GM19397 (cell line): ENCODE measurements around the gene DQX1.
A peak's percentile ranks its signal among the peaks of the same experiment; 100 is the strongest.

ENCODE experiments used
- ATAC-seq: cut with Tn5 transposase; IDR thresholded peaks from one replicate; pipeline ENCODE4 v1.9.1; 2021; ENCODE audit warnings: mild to moderate bottlenecking, moderate library complexity; ENCODE audit not compliant: unreplicated experiment

The DQX1 gene

GRCh38 chr2:74512744-74513604, 13.1 kb downstream of the DQX1 start:
- ATAC-seq = no peak

DNA sequence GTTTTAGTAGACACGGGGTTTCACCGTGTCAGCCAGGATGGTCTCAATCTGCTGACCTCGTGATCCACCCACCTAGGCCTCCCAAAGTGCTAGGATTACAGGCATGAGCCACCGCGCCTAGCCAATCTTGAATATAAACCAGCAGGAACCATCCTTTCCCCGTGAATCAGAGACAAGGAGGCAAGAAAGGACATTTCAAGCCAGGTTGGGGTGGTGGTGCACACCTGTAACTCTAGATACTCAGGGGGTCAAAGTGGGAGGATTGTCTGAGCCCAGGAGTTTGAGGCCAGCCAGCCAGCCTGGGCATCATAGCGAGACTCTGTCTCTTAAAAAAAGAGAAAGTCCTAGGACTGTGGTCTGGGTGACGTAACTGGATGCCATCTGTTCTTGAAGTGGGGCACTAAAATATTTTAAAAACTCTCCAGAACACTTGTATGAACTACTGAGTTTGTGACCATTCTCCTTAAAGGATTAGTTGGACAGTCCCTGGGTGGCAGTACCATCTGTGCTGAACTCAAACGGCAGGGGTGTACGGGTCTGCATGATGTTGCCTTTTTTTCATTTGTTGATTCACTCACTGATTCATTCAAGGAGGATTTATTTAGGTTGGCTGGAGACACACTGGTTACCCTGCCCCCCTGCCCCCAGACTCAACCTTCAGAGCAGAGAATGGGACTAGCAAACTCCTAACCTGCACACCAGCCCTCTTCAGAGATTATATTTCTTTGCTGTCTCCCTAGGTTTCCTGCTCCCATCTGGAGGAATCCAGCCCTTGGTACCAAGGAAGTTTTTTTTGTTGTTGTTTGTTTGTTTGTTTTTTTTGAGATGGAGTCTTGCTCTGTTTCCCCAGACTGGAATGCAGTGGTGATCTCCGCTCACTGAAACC, 14.7 kb downstream of the DQX1 start:
- ATAC-seq = no peak

DNA sequence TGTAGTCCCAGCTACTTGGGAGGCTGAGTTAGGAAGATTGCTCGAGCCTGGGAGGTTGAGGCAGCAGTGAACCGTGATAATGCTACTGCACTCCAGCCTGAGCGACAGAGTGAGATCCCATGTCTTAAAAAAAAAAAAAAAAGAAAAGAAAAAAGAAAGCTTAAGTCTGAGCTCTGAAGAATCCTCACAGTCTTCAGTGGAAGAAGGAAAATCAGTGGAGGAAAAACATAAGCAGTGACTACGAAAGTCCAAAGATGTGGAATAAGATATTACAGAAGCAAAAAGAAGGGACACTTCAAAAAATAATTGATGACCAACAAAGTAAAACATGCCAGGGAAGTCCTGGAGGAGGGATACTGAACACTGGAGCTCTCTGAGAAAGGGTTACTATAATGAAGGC, 15.8 kb downstream of the DQX1 start:
- ATAC-seq = no peak

GRCh38 chr2:74507926-74508520, 18.0 kb downstream of the DQX1 start:
- peak; percentile 4 for ATAC-seq

DNA sequence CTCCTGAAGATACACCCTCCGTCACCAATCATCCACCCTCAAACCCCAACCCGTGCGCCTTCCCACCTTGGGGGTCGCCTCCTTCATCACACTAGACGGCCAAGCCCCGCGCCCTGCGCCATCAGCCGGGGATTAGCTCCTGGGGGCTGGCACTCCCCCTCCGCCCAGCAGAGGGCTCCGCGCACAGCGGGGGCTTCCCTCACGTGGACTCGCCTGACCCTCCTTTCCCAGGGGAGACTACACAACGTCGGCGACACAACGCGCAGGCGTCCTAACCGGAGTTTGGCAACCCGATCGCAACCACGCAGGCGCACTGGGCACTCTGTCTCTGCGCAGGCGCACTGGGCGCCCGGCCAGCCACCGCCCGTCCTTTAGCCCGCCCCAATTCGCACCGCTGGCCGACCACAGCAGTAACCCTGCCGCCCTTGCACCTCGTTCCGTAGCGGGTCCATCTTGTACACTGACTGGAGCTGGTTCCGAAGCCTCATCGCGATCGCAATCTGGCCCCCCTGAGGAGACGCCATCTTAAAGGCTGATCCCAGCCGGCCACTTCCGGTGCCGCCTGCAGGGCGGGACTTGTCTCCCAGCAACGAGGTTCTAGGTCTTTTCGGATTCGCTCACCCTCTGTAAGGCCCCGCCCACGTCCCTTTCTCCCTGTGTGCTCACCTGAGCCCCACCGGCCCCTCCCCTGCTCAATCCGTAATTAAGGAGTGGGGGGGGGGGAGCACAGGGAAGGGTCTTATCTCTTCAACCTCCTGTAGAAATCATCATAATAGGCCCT, 18.7 kb downstream of the DQX1 start, which contains the start of gene PCGF1:
TSS of gene PCGF1 (minus strand) at position 551 of the 781 bp plus-strand sequence. CDS start at position 524, 27 bp downstream.
- ATAC-seq = peak; percentile 81

- no peak for ATAC-seq
Observed at GRCh38 chr2:74505448-74506246, 20.4 kb downstream of the DQX1 start.

DNA sequence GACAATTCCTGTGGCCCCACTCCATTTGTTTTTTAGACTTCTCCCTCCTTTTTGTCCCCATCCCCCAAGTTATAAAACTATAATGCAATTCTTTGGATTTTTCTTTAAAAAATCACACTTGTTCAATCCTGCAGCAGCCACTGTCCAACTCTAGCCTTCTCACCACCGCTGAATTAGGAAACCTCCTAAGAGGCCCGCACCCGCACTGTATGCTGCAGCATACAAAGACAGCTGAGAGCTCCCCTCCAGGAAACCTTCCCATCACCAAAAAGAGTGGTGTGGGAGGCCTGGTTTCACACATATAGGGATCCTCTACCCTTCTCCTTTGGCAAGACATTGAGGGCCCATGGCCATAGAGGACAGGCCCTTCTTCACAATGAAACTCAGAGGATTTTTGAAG, 21.4 kb downstream of the DQX1 start:
- no peak for ATAC-seq

- ATAC-seq = no peak
Observed at GRCh38 chr2:74503506-74504475, 22.2 kb downstream of the DQX1 start.

DNA sequence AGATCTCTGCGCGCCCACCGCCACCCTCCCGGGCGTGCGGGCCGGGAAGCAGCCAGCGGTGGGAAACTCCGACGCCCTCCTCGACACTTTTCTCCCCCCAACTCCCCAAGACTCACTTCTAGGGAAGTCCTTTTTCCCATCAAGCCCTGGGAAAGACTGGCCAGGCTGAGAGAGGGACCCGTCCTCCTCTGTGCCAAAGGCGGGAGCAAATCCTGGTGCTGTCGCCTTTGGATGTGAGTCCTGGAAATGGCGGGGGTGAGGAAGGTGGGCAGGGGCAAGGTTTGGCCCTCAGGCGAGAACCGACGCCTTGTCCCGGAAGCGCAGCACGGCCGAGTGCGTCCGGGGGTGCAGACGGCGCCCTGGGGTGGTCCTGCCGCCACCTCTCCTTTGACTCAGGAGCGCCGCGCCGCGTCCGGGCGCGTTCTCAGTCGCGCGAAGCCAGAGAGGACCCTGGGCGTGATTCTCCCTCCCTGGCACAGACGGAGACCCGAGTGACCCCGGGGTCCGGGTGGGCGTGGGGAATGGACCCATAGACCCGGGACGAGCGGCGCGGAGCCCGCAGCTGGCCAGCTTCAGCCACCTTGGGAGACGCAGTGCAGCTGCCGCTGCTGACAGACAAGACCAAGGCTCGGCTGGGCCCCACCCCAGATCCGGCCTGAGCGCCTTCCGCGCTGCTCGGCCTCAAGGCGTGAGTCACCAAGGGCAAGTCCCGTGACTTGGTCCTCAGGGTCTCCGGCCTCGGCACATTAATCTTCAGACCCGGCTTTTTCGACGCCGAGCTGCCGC, 23.1 kb downstream of the DQX1 start:
- peak; percentile 37 for ATAC-seq

DNA sequence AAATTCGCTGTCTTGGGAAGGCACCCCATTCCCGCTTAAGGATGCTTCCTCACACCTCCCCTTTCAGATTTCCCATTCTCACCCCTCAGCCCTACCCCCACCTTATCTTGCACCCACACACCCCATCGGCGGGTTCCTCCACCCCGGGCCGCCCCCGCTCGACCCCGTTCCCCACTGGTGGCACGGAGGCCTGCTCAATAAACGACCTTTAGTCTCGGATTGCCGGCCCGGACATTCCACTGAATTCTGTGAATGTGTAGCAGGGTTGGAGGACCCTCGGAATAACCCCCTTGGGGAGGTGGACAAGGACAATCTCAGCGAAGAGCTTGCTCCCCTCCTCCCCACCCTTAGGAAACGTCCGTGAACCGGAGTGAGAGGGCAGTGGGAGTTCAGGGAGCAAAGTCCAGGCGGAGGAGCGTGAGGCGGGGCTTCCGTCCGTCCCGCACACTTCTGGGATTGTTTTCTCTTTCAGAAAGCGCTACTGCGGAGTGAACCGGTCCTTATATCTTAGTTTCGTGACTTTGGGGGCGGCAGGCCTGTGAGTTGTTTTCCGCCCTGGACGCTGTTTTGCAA, 23.8 kb downstream of the DQX1 start:
- no peak for ATAC-seq

DNA sequence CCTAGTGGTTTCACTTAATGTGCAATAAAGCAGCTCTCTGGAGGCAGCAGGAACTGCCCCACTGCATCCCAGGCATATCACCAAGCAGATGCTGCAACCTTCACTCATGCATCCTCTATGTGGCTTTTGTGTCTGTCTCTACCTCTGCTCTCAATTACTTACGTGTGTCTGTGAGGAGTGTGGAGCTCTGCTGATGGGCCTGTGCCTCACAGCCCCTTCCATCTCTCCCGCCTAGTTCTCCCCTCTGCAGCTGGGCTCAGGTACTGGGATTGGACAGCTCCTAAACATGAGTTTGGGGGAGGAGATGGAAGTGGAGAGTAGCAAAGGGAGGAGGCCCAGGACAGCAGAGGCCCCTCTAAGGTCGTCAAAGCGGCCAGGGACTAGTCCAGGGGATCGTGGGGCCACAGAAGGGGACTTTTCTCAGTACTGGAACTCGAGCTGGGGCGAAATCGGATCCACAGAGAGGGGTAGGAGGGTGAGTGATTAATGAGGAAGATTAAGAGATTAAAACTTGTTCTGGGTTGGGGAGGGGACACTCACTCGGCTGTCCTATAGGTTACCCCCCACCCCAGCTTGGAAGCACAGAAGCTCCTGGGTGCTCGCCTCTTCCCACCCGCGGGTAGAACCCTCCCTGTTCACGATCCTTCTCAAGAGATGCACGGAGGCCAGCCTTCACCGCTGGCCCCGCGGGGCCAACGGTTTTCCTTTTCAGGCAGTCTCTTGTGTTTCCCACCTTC, 24.5 kb downstream of the DQX1 start:
- no peak for ATAC-seq

GRCh38 chr2:74500578-74500946, 25.5 kb downstream of the DQX1 start:
- ATAC-seq = no peak

- no peak for ATAC-seq
Observed at GRCh38 chr2:74499940-74500577, 26.0 kb downstream of the DQX1 start.

DNA sequence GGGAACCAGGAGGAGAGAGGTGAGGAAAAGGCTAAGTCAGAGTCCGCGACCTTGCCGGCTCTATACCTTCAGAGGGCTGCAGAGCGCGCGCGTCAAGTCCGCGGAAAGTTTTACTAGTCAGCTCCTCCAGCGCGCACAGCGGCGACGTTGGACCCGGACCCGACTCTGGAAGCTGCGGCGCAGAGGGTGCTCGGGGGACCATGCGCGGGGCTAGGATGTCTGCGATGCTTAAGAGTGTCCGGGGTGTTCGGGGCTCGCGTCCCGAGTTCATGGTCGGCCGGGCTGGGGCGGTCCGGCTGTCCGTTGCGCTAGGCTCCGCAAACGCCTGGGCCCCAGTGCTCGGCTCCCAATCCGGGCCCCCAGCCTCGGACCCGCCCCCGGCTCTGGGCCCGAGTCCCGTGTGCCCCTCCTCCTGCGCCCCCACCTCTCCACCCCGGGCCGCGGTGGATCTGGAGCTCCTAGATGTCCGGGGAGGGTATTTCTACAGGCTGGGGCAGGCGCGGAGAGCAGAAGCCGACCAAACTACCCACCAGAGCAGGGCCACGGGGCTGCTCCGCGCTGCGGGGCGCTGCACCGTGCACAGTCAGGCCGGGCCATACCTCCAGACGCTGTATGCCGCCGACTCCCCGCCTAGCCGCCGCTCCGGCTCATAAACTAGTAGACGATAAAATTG, 26.6 kb downstream of the DQX1 start, which contains the start of gene LBX2:
TSS of gene LBX2 (minus strand) at position 337 of the 673 bp plus-strand sequence. CDS start at position 271, 66 bp downstream.
- ATAC-seq = no peak

GRCh38 chr2:74498500-74499266, 27.3 kb downstream of the DQX1 start:
- no peak for ATAC-seq
